Central memory CD8-positive, alpha-beta T cell (primary cell): ENCODE data around the gene DYRK4.
"Not testable (repeated sequence)": the region's sequence is repeated elsewhere in the genome, so short reads cannot be mapped to it uniquely, and the experiment has no call there.

ENCODE experiments used
- ATAC-seq: fragments of 150-1000 bp; cut with Tn5 transposase; replicated peaks from 2 replicates; pipeline ENCODE4 v1.10.0; 2022; ENCODE audit warnings: mild to moderate bottlenecking, moderate FRiP score, moderate number of reproducible peaks; ENCODE audit not compliant: poor library complexity, severe bottlenecking; ENCODE audit errors: extremely low read depth
- DNase-seq, 2 donors: peaks; one replicate each; pipeline ENCODE4 v3.0.0; 2021; ENCODE audit warnings: low spot score in 2 of 2
- H3K27ac Mint-ChIP-seq: one replicate; pipeline ENCODE4 v1.8.0; 2022; ENCODE audit warnings: low read depth, mild to moderate bottlenecking, moderate library complexity, mixed read lengths
- H3K27me3 Mint-ChIP-seq: one replicate; pipeline ENCODE4 v1.8.0; 2022; ENCODE audit warnings: mixed read lengths
- H3K36me3 Mint-ChIP-seq: one replicate; pipeline ENCODE4 v1.8.0; 2022; ENCODE audit warnings: mild to moderate bottlenecking, moderate library complexity, mixed read lengths; ENCODE audit not compliant: insufficient read depth
- H3K4me1 Mint-ChIP-seq: one replicate; pipeline ENCODE4 v1.8.0; 2022; ENCODE audit warnings: mixed read lengths
- H3K4me3 Mint-ChIP-seq: one replicate; pipeline ENCODE4 v1.8.0; 2022; ENCODE audit warnings: mild to moderate bottlenecking, moderate library complexity, mixed read lengths
- H3K9me3 Mint-ChIP-seq: one replicate; pipeline ENCODE4 v1.8.0; 2022; ENCODE audit warnings: mixed read lengths

DYRK4 gene

GRCh38 chr12:4562034-4562657, at the start of gene DYRK4:
Gene DYRK4, plus strand, starts transcription at chr12:4562208. Its CDS starts 38 bp downstream, at chr12:4562246.
- no peaks in the 10 kb centered on the region for H3K4me1 Mint-ChIP-seq
- no peaks in the 10 kb centered on the region for H3K27me3 Mint-ChIP-seq
- no peaks in the 10 kb centered on the region for H3K9me3 Mint-ChIP-seq
- ATAC-seq (no peak), DNase-seq (no peak)
- H3K27ac Mint-ChIP-seq, result no peak within 1 kb of the TSS
- no peaks in the 10 kb centered on the region for H3K36me3 Mint-ChIP-seq
- H3K4me3 Mint-ChIP-seq, result no peak within 1 kb of the TSS

DNA sequence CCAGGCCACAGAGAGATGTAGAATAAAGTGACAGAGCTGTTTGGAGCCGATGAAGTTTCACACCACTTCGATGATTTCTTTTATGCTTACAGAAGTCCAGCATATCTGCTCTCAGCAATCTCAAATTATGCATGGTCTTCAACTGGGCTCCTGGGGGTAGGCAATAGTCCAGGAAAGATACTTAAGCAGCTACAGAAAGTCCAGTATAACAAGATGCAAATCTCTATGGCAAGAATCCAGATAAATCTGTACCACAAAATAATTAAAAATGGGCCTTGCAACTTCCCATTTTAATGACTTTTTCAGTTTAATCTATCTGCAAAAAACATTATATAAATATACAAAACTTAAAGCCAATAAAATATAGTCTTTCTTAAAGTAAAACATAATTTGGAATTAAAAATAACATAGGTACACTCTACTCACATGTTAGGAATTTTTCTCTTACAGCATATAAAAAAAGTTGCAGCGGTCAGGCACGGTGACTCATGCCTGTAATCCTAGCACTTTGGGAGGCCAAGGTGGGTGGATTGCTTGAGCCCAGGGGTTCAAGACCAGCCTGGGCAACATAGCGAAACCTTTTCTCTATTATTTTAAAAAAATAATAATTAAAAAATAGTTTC, 43.8 kb upstream of the DYRK4 start:
- H3K36me3 Mint-ChIP-seq, result peaks cover 16% of the 10 kb centered on the region
- H3K4me3 Mint-ChIP-seq, result no peak overlapping the region
- H3K9me3 Mint-ChIP-seq, result no peaks in the 10 kb centered on the region
- no peaks in the 10 kb centered on the region for H3K27me3 Mint-ChIP-seq
- ATAC-seq (no peak), DNase-seq (no peak)
- H3K4me1 Mint-ChIP-seq, result no peaks in the 10 kb centered on the region
- no peak overlapping the region for H3K27ac Mint-ChIP-seq

- not testable (repeated sequence) for H3K9me3 Mint-ChIP-seq, H3K4me3 Mint-ChIP-seq, ATAC-seq, DNase-seq, H3K27ac Mint-ChIP-seq, H3K4me1 Mint-ChIP-seq, H3K27me3 Mint-ChIP-seq
- peaks cover 27% of the 10 kb centered on the region for H3K36me3 Mint-ChIP-seq
Observed at GRCh38 chr12:4523443-4523842, 38.6 kb upstream of the DYRK4 start.

DNA sequence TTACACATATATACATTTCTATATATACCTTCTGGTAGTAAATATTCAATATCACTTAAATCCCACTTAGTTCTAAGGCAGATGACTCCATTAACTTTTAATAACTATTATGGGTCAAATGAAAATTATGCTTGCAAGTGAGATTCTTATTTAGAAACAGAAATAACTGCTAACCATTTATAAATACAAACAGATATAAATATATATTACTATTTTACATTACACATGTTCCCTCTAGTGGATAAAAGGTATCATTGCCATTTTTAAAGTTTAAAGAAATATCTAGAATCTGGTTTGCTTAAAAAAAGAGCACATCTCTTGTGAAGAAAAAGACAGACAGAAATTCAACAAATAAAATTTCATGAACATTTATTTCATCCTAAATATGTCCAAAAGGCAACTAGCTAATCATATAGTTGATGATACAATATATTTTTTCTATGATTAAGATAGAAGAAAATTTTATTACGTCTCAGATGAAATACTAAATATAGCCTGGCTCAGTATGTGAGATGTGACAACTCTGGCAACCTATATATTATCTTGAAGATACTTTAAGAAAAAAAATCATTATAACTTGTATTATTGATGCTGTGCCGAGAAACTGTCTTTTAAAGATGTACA, 35.0 kb upstream of the DYRK4 start:
- DNase-seq (no peak), ATAC-seq (no peak)
- Mint-ChIP-seq H3K4me3 (no peak overlapping the region), H3K9me3 (no peaks in the 10 kb centered on the region), H3K27me3 (no peaks in the 10 kb centered on the region), H3K4me1 (peaks cover 6% of the 10 kb centered on the region), H3K36me3 (peaks cover 24% of the 10 kb centered on the region), H3K27ac (no peak overlapping the region)

- peak overlapping the region; percentile 17 for H3K27ac Mint-ChIP-seq
Observed at GRCh38 chr12:4530160-4530559, 31.8 kb upstream of the DYRK4 start.

DNA sequence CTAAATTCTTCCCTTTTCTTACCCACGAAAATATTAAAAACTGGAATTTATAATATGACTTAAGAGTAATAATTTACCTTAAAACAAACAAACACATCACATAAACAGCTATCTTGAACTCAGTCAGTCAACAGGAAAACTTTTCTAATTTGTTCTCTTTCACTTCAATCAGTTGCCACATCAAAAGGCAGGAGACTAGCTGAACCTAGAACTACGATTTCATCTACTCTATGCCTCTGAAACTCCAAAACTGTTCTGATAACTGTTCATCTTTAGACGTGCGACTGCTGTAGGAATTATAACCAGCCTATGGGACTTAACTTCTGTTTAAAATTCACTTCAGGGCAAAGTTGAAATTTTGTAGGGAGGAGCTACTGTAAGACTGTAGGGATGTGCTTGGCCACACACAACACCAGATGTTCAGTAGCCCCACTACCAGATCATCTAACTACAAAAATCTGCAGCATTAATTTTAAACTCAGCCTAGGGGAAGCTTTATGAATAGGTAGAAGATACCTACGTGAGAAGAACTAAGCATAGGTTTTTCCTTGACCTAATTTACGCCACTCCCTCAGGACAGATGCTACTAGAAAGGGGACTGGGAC, 30.9 kb upstream of the DYRK4 start:
- Mint-ChIP-seq H3K4me3 (no peak overlapping the region), H3K9me3 (no peaks in the 10 kb centered on the region), H3K27ac (no peak overlapping the region), H3K4me1 (peaks cover 6% of the 10 kb centered on the region), H3K27me3 (no peaks in the 10 kb centered on the region), H3K36me3 (peaks cover 8% of the 10 kb centered on the region)
- ATAC-seq (no peak), DNase-seq (no peak)

More at GRCh38 chr12:4530160-4530559, 31.8 kb upstream of the DYRK4 start:
- Mint-ChIP-seq H3K4me3 (no peak overlapping the region), H3K27me3 (no peaks in the 10 kb centered on the region), H3K9me3 (no peaks in the 10 kb centered on the region), H3K4me1 (peaks cover 6% of the 10 kb centered on the region), H3K36me3 (peaks cover 9% of the 10 kb centered on the region)
- DNase-seq (no peak), ATAC-seq (no peak)

DNA sequence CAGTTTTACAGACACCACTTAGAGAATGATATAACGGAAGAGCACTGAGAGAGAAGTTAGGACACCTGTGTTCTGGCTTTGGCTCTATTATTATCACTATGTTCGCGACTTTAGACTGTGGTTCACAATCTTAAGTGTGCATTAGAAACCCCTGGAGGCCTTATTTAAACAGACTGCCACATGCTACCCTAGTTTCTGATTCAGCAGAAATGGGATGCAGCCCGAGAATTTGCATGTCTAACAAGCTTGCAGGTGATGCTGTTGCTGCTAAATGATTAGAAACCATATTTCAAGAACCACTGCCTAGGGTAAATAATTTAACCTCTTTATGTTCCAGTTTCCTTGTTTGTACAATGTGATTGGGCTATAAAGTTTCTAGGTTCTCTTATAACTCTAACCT, 26.9 kb upstream of the DYRK4 start:
- H3K27me3 Mint-ChIP-seq, result no peaks in the 10 kb centered on the region
- ATAC-seq (no peak), DNase-seq (no peak)
- H3K36me3 Mint-ChIP-seq, result peaks cover 13% of the 10 kb centered on the region
- H3K9me3 Mint-ChIP-seq, result no peaks in the 10 kb centered on the region
- H3K4me1 Mint-ChIP-seq, result peaks cover 19% of the 10 kb centered on the region
- H3K27ac Mint-ChIP-seq, result no peak overlapping the region
- no peak overlapping the region for H3K4me3 Mint-ChIP-seq

DNA sequence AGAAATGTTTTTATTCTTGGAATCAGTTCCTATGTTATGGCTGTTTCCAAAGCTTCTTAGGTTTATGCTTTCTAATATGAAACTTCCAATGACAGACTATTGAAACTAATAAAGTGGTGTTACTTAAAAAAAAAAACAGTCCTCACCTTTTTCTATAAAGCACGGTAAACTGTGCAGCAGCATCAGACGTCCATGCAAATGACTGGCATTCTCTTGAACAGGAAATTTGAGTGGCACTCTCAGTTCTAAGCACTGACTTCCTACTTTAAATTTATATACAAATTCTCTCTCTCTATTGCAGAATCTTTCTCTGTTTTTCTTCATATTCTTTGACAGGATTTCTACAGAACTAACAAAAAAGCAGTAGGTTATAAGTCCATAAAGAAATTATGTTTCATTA, 26.1 kb upstream of the DYRK4 start:
- Mint-ChIP-seq H3K27ac (no peak overlapping the region), H3K9me3 (no peaks in the 10 kb centered on the region), H3K4me1 (peaks cover 17% of the 10 kb centered on the region), H3K36me3 (peaks cover 12% of the 10 kb centered on the region), H3K27me3 (no peaks in the 10 kb centered on the region), H3K4me3 (no peak overlapping the region)
- no peak for DNase-seq
- no peak for ATAC-seq

DNA sequence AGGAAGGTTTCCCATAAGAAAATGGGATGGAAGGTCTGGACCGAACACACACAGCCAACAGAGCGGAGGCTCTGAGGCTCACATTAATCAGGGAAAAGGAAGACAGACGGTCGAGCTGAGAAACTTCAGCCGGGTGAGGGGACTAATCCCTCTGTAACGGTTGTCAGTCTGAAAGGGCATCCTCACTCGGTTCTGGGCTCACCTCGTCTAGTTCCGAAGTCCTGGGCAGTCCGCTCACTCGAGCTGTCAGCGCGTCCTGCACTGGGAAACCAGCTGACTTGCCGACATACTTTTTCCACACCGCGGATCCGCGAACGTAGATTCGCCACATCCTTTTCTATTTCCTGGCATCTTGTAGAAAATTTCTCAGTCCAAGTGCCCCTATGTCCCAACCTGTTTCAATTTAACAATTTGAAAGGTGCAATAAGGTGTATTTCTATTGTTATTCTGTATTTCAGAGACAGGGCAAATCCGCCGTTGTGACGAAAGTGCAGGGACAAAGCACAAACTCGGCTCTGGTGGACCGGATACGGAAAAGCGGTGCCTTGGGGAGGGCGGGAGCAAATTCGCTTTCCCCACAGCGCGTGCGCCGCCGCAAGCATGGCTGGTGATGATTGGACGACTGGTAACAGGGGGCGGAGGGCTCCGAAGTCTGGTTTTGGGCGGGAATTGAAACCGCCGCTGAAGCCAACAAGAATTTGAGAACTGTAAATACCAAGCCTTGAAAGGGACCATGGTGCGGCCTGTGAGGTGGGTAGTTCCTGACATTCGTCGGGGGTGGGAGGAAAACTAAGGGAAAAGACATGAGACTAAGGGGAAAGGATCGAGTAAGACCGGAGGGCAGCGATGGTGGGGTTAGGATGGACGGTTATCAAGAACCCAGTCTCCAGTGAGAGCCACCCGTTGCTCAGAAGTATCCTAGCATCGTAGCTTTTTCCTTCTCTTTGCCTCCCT, 23.5 kb upstream of the DYRK4 start, which contains the start of gene RAD51AP1:
Gene RAD51AP1, plus strand, starts transcription at position 684 of the 954 bp plus-strand sequence. Its CDS starts 50 bp downstream, at position 734.
- peak within 1 kb of the TSS; percentile 97 for H3K27ac Mint-ChIP-seq
- DNase-seq (peak; percentile 92 to 94), ATAC-seq (peak; percentile 99)
- peak within 1 kb of the TSS; percentile 94 for H3K4me3 Mint-ChIP-seq
- no peaks in the 10 kb centered on the region for H3K27me3 Mint-ChIP-seq
- no peaks in the 10 kb centered on the region for H3K9me3 Mint-ChIP-seq
- peaks cover 17% of the 10 kb centered on the region for H3K4me1 Mint-ChIP-seq
- H3K36me3 Mint-ChIP-seq, result peaks cover 12% of the 10 kb centered on the region

DNA sequence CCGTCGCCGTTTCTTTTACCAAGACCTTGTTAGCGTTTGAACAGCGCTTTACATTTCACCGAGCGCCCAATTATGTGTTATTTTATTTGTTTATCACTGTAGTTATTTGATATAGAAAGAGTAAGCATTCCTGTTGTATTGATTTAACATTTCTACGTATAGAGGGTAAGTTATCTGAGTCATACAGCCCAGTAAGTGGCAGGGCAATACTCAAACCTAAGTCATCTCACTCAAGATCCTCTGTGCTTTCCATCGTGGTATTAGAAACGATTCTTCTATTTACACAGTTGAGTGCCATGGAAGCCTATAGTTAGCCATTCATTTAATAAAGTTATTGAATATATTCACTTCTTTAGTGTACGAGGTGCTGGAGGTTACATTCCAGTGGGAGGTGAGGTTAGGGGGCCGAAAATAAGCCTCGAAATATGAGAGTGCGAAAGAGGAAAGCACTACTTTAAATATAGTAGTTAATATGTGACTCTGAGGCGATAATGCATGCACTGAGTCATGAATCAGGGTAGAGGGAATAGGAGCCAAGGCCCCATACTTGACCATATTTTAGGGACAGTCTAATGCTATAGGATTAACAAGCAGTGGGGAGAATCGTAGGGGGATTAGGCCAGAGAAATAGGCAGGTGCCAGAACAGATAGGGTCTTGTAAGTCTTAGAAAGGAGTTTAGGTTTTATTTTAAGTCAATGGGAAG, 22.7 kb upstream of the DYRK4 start:
- Mint-ChIP-seq H3K9me3 (no peaks in the 10 kb centered on the region), H3K36me3 (peaks cover 14% of the 10 kb centered on the region), H3K4me1 (peaks cover 17% of the 10 kb centered on the region), H3K4me3 (peak overlapping the region; percentile 94), H3K27ac (peak overlapping the region; percentile 97), H3K27me3 (no peaks in the 10 kb centered on the region)
- ATAC-seq, result no peak
- no peak for DNase-seq

- Mint-ChIP-seq H3K27me3 (no peaks in the 10 kb centered on the region), H3K36me3 (peaks cover 14% of the 10 kb centered on the region), H3K4me3 (peak overlapping the region; percentile 10), H3K9me3 (no peaks in the 10 kb centered on the region), H3K4me1 (peaks cover 17% of the 10 kb centered on the region), H3K27ac (no peak overlapping the region)
- ATAC-seq, result no peak
- no peak for DNase-seq
Observed at GRCh38 chr12:4540170-4540569, 21.8 kb upstream of the DYRK4 start.
